Neural cell (in vitro differentiated cells): ENCODE measurements around the gene AGBL4. TPM values are rescaled to one million over a fixed set of nuclear protein-coding genes. Genes with fewer than 3 reads are reported as not detected.

Experiments used
- H2AFZ ChIP-seq: fragments of 200-600, 300-800 bp; sonication (generic), shearing (Covaris generic); 2 replicates; pipeline ENCODE4 v1.6.0; 2014; ENCODE audit warnings: low read depth, mild to moderate bottlenecking, antibody characterized with exemption, low read length, moderate library complexity
- H3F3A ChIP-seq: fragments of 200-600 bp; shearing (Covaris generic); 2 replicates; pipeline ENCODE4 v1.6.1; 2016; ENCODE audit warnings: mild to moderate bottlenecking, moderate library complexity, mixed read lengths, antibody characterized with exemption, low read length; ENCODE audit not compliant: insufficient read depth, poor library complexity, severe bottlenecking
- H3K27ac ChIP-seq: fragments of 200-600, 300-800 bp; sonication (generic), shearing (Covaris generic); 2 replicates; pipeline ENCODE4 v1.5.1; 2014; ENCODE audit warnings: mild to moderate bottlenecking, low read length, moderate library complexity
- H3K27me3 ChIP-seq: fragments of 300-800, 200-600 bp; sonication (generic), shearing (Covaris generic); 2 replicates; pipeline ENCODE4 v1.6.0; 2014; ENCODE audit warnings: mild to moderate bottlenecking, low read depth, low read length, moderate library complexity; ENCODE audit not compliant: insufficient read depth
- H3K36me3 ChIP-seq: fragments of 300-800, 200-600 bp; sonication (generic), shearing (Covaris generic); 2 replicates; pipeline ENCODE4 v1.5.1; 2014; ENCODE audit warnings: mild to moderate bottlenecking, antibody characterized with exemption, low read length, moderate library complexity; ENCODE audit not compliant: insufficient read depth
- H3K4me2 ChIP-seq: fragments of 300-800, 200-600 bp; sonication (generic), shearing (Covaris generic); 2 replicates; pipeline ENCODE4 v1.6.0; 2014; ENCODE audit warnings: mild to moderate bottlenecking, low read length
- H3K4me3 ChIP-seq: fragments of 300-800, 200-600 bp; sonication (generic), shearing (Covaris generic); 2 replicates; pipeline ENCODE4 v1.5.1; 2014; ENCODE audit warnings: mild to moderate bottlenecking, low read length, moderate library complexity
- H3K79me2 ChIP-seq: fragments of 200-600 bp; shearing (Covaris generic); replicated peaks from 2 replicates; pipeline ENCODE4 v1.6.0; 2014; ENCODE audit warnings: mild to moderate bottlenecking, low read length, moderate library complexity; ENCODE audit not compliant: insufficient read depth
- H3K9ac ChIP-seq: fragments of 300-800, 200-600 bp; sonication (generic), shearing (Covaris generic); 2 replicates; pipeline ENCODE4 v1.6.1; 2016; ENCODE audit warnings: mild to moderate bottlenecking, low read length, mixed read lengths
- H3K9me2 ChIP-seq: fragments of 200-600 bp; shearing (Covaris generic); 2 replicates; pipeline ENCODE4 v1.6.1; 2016; ENCODE audit warnings: mild to moderate bottlenecking, low read length, mixed read lengths; ENCODE audit not compliant: insufficient read depth
- H3K9me3 ChIP-seq: fragments of 200-600, 300-800 bp; sonication (generic), shearing (Covaris generic); 2 replicates; pipeline ENCODE4 v1.6.1; 2016; ENCODE audit warnings: mild to moderate bottlenecking, mixed run types, low read length, moderate library complexity, mixed read lengths
- H4K20me1 ChIP-seq: fragments of 200-600 bp; shearing (Covaris generic); 2 replicates; pipeline ENCODE4 v1.6.1; 2016; ENCODE audit warnings: mild to moderate bottlenecking, mixed run types; ENCODE audit not compliant: insufficient read depth
- CTCF ChIP-seq: fragments of 450-650 bp; IDR thresholded peaks from 2 replicates; pipeline ENCODE4 v1.5.1; 2014; ENCODE audit warnings: antibody characterized with exemption, mild to moderate bottlenecking, moderate library complexity; ENCODE audit not compliant: poor library complexity, severe bottlenecking
- EP300 ChIP-seq: fragments of 450-650 bp; conservative IDR thresholded peaks from 2 replicates; pipeline ENCODE4 v1.6.1; 2014; ENCODE audit warnings: antibody characterized with exemption, mild to moderate bottlenecking, moderate library complexity; ENCODE audit not compliant: poor library complexity, severe bottlenecking
- EZH2 ChIP-seq: fragments of 200-600, 300-800 bp; shearing (Covaris generic), sonication (generic); IDR thresholded peaks from 2 replicates; pipeline ENCODE4 v1.6.1; 2014; ENCODE audit warnings: antibody characterized with exemption, low read length, borderline replicate concordance, mild to moderate bottlenecking; ENCODE audit not compliant: insufficient read depth, poor library complexity, severe bottlenecking
- MXI1 ChIP-seq: fragments of 450-650 bp; conservative IDR thresholded peaks from 2 replicates; pipeline ENCODE4 v1.6.1; 2014; ENCODE audit warnings: antibody characterized with exemption, mild to moderate bottlenecking; ENCODE audit not compliant: poor library complexity, severe bottlenecking
- POLR2AphosphoS5 ChIP-seq: IDR thresholded peaks from 2 replicates; pipeline ENCODE4 v1.6.1; 2012
- RAD21 ChIP-seq: fragments of 450-650 bp; conservative IDR thresholded peaks from 2 replicates; pipeline ENCODE4 v1.6.1; 2014; ENCODE audit warnings: antibody characterized with exemption, mild to moderate bottlenecking, moderate library complexity
- REST ChIP-seq: IDR thresholded peaks from 2 replicates; pipeline ENCODE4 v1.6.1; 2012; ENCODE audit warnings: borderline replicate concordance
- SMC3 ChIP-seq: fragments of 450-650 bp; conservative IDR thresholded peaks from 2 replicates; pipeline ENCODE4 v1.6.1; 2014; ENCODE audit warnings: antibody characterized with exemption, mild to moderate bottlenecking, moderate library complexity; ENCODE audit not compliant: poor library complexity
- TAF1 ChIP-seq: IDR thresholded peaks from 2 replicates; pipeline ENCODE4 v1.6.1; 2012; ENCODE audit warnings: low read depth
- polyA minus RNA-seq: library from RNA; depleted of rRNA, polyadenylated mRNA; stranded (reverse); fragments of >200 nt; gene quantifications from 2 replicates; pipeline ENCODE4 v1.2.3, GENCODE V29; 2014
- polyA plus RNA-seq: library from polyadenylated mRNA; depleted of rRNA; stranded (reverse); fragments of >200 nt; gene quantifications from 2 replicates; pipeline ENCODE4 v1.2.3, GENCODE V29; 2014

Gene AGBL4
- polyA plus RNA-seq (1.2 and 1.3 TPM in 2 replicates), polyA minus RNA-seq (4.4 TPM in 2 replicates)

GRCh38 chr1:50023292-50024159, at the start of gene AGBL4:
Gene AGBL4 (minus strand): TSS chr1:50023954.
- TF ChIP-seq EP300 (peak; percentile 30), MXI1 (peak; percentile 59), SMC3 (peak; percentile 9), TAF1 (no peak)
- Histone ChIP-seq H3K36me3 (no peaks in the 10 kb centered on the region), H3K9ac (peak within 1 kb of the TSS; percentile 32), H3K4me2 (no peak within 1 kb of the TSS), H3K4me3 (peak within 1 kb of the TSS; percentile 66), H2AFZ (no peak within 1 kb of the TSS), H3K27me3 (no peaks in the 10 kb centered on the region), H3K27ac (no peak within 1 kb of the TSS), H4K20me1 (no peaks in the 10 kb centered on the region), H3K9me3 (no peaks in the 10 kb centered on the region), H3K9me2 (no peaks in the 10 kb centered on the region), H3K79me2 (no peaks in the 10 kb centered on the region), H3F3A (no peaks in the 10 kb centered on the region)

DNA sequence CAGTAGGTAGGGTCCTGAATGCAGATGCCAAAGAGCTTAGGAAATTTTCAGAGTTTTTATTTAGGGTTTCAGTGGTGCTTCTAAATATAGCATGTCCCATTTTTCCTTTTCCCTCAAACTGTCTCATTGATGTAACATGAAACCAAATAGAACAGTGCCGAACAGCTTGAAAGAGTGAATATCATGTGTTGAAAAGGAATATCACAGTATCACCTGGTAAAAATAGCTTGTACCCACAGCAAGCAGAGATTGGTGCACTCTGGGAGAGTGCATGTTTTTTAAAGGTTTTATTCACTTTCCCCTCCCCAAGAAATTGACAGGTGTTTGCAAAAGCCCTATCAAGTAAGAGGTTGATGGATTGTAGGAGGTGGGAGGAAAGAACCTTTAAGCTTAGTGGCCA, 43.1 kb upstream of the AGBL4 start:
- Histone ChIP-seq H3K9me2 (no peaks in the 10 kb centered on the region), H3K9ac (no peak overlapping the region), H3K9me3 (no peaks in the 10 kb centered on the region), H3K4me2 (no peak overlapping the region), H4K20me1 (no peaks in the 10 kb centered on the region), H2AFZ (no peak overlapping the region), H3K79me2 (no peaks in the 10 kb centered on the region), H3F3A (no peaks in the 10 kb centered on the region), H3K27ac (no peak overlapping the region), H3K36me3 (no peaks in the 10 kb centered on the region), H3K27me3 (no peaks in the 10 kb centered on the region), H3K4me3 (no peak overlapping the region)
- TF ChIP-seq TAF1 (no peak), REST (no peak), SMC3 (no peak)

DNA sequence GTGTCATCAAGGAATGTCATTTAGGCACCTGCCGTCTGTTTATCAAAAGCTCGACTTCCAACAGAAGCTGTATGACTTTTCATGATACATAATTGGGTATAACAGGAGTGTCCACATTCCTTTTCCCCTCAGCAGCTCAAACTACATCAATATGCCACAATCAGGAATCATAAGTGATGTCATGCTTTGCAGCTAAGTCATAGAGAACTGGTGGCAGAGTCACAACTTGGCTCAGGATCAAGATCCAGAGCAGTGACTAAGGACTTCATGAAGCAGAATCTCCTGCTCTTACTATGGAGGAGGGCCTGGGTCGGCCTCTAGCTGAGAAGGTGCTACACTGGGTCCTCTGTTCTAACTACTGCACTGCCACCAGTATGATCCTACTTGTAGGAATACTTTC, 36.5 kb upstream of the AGBL4 start:
- TF ChIP-seq REST (no peak), EP300 (no peak), POLR2AphosphoS5 (no peak), SMC3 (no peak), RAD21 (no peak), TAF1 (no peak), MXI1 (no peak), CTCF (no peak), EZH2 (no peak)
- Histone ChIP-seq H4K20me1 (no peaks in the 10 kb centered on the region), H3F3A (no peaks in the 10 kb centered on the region), H3K4me3 (no peak overlapping the region), H3K36me3 (no peaks in the 10 kb centered on the region), H3K79me2 (no peaks in the 10 kb centered on the region), H3K9ac (no peak overlapping the region), H3K4me2 (no peak overlapping the region), H2AFZ (no peak overlapping the region), H3K27me3 (no peaks in the 10 kb centered on the region), H3K27ac (no peak overlapping the region), H3K9me3 (no peaks in the 10 kb centered on the region), H3K9me2 (no peaks in the 10 kb centered on the region)
